GM21360 (cell line): ENCODE measurements around the gene PPP6R2.

Experiments used
- ATAC-seq: cut with Tn5 transposase; IDR thresholded peaks from one replicate; pipeline ENCODE4 v1.9.1; 2021; ENCODE audit warnings: mild to moderate bottlenecking, moderate library complexity; ENCODE audit not compliant: unreplicated experiment

Gene PPP6R2

GRCh38 chr22:50443801-50444625 is 100.9 kb downstream of the PPP6R2 start:
- no peak for ATAC-seq

GRCh38 chr22:50444663-50445062 is 101.5 kb downstream of the PPP6R2 start:
- no peak for ATAC-seq

GRCh38 chr22:50445071-50445879 is 102.1 kb downstream of the PPP6R2 start:
- ATAC-seq = no peak

- no peak for ATAC-seq
These were observed 103.0 kb downstream of the PPP6R2 start for GRCh38 chr22:50445880-50446707.

GRCh38 chr22:50446708-50447575 is 103.8 kb downstream of the PPP6R2 start:
- no peak for ATAC-seq

- ATAC-seq = no peak
These were observed 104.7 kb downstream of the PPP6R2 start for GRCh38 chr22:50447576-50448551.

- ATAC-seq = no peak
These were observed 109.5 kb downstream of the PPP6R2 start for GRCh38 chr22:50452649-50453048.

GRCh38 chr22:50454556-50455075 is 111.5 kb downstream of the PPP6R2 start:
- ATAC-seq = no peak

GRCh38 chr22:50455201-50455600 is 112.1 kb downstream of the PPP6R2 start:
- ATAC-seq = no peak

- ATAC-seq = no peak
These were observed 112.9 kb downstream of the PPP6R2 start for GRCh38 chr22:50456026-50456425.

GRCh38 chr22:50456466-50457234 is 113.5 kb downstream of the PPP6R2 start:
- ATAC-seq = no peak

GRCh38 chr22:50459016-50459415 is 115.9 kb downstream of the PPP6R2 start:
- ATAC-seq = no peak

GRCh38 chr22:50459496-50460140 is 116.5 kb downstream of the PPP6R2 start:
- no peak for ATAC-seq

- no peak for ATAC-seq
These were observed 117.8 kb downstream of the PPP6R2 start for GRCh38 chr22:50460938-50461337.

- ATAC-seq = no peak
These were observed 118.4 kb downstream of the PPP6R2 start for GRCh38 chr22:50461536-50461935.

GRCh38 chr22:50461979-50462540 is 118.9 kb downstream of the PPP6R2 start:
- no peak for ATAC-seq

- ATAC-seq = no peak
These were observed 120.2 kb downstream of the PPP6R2 start for GRCh38 chr22:50463188-50463900.
